K562 (cell line): ENCODE results near the gene MYMX. TPM values are rescaled to one million over a fixed set of nuclear protein-coding genes. Genes with fewer than 3 reads are reported as not detected.

Experiments
- ATF1 ChIP-seq, 2 experiments: fragments of 450-650 bp in 1 of 2; IDR thresholded peaks; 2 replicates each; pipeline ENCODE4 v1.6.1; 2016; ENCODE audit warnings: missing compliant biosample characterization in 1 of 2, missing genetic modification characterization in 1 of 2
- BRD4 ChIP-seq: fragments of 200-600 bp; sonication (generic); IDR thresholded peaks from 2 replicates; pipeline ENCODE4 v1.6.1; 2017; ENCODE audit warnings: inconsistent platforms
- COPS2 ChIP-seq: fragments of 450-650 bp; conservative IDR thresholded peaks from 2 replicates; pipeline ENCODE4 v1.6.1; 2016; ENCODE audit warnings: mild to moderate bottlenecking, moderate library complexity
- EP400 ChIP-seq: fragments of 450-650 bp; IDR thresholded peaks from 2 replicates; pipeline ENCODE4 v1.6.1; 2017; ENCODE audit warnings: antibody characterized with exemption, mild to moderate bottlenecking, moderate library complexity
- GATAD2A ChIP-seq: fragments of 450-650 bp; IDR thresholded peaks from 2 replicates; pipeline ENCODE4 v1.6.1; 2017
- MCM3 ChIP-seq: fragments of 450-650 bp; IDR thresholded peaks from 2 replicates; pipeline ENCODE4 v1.6.1; 2016
- MTA2 ChIP-seq: fragments of 450-650 bp; IDR thresholded peaks from 2 replicates; pipeline ENCODE4 v1.6.1; 2016; ENCODE audit warnings: low read depth
- NFE2L1 ChIP-seq: fragments of 450-650 bp; IDR thresholded peaks from 2 replicates; pipeline ENCODE4 v1.6.1; 2016; ENCODE audit warnings: missing genetic modification characterization, low read depth, mild to moderate bottlenecking, missing compliant biosample characterization, moderate library complexity, borderline replicate concordance
- RFX5 ChIP-seq: IDR thresholded peaks from 2 replicates; pipeline ENCODE4 v1.6.1; 2011; ENCODE audit warnings: low read depth, mild to moderate bottlenecking, improper control_type of control experiment, low read length
- SMARCB1 ChIP-seq: IDR thresholded peaks from 2 replicates; pipeline ENCODE4 v1.6.1; 2011; ENCODE audit warnings: improper control_type of control experiment, low read depth; ENCODE audit not compliant: insufficient read length
- SRSF7 ChIP-seq: fragments of 200-400 bp; formaldehyde crosslinking; optimal IDR thresholded peaks from 2 replicates; pipeline ENCODE3; 2017; ENCODE audit warnings: mild to moderate bottlenecking, low read depth, low read length
- TAF9B ChIP-seq: fragments of 450-650 bp; IDR thresholded peaks from 2 replicates; pipeline ENCODE4 v1.6.1; 2018; ENCODE audit warnings: mild to moderate bottlenecking; ENCODE audit not compliant: partially characterized antibody
- TSC22D4 ChIP-seq: fragments of 450-650 bp; IDR thresholded peaks from 2 replicates; pipeline ENCODE4 v1.6.1; 2016; ENCODE audit warnings: missing genetic modification characterization, missing biosample characterization, control low read depth
- ZBTB17 ChIP-seq: fragments of 450-650 bp; formaldehyde crosslinking; IDR thresholded peaks from 2 replicates; pipeline ENCODE4 v1.4.0; 2020; ENCODE audit warnings: mild to moderate bottlenecking
- polyA plus RNA-seq, 8 experiments: library from polyadenylated mRNA; depleted of rRNA in 4 of 8; stranded (reverse) in 5 of 8; unstranded in 3 of 8; fragments of >200 nt; fragmentation: Nextera tagmentation in 2 of 8; fragmentation: Illumina TruSeq in 1 of 8; extraction: Ambion mirVana in 2 of 8; extraction: Trizol in 1 of 8; gene quantifications; 2 replicates each; pipeline versions ENCODE4 v1.2.1 to v1.2.3, GENCODE V29; 2011 to 2014; ENCODE audit warnings: inconsistent platforms in 1 of 8, missing spikeins in 1 of 8
- total RNA-seq, 7 experiments: library from RNA; depleted of rRNA in 6 of 7; stranded (reverse); fragments of >200 nt in 6 of 7; fragmentation: Illumina TruSeq in 2 of 7; extraction: Trizol in 2 of 7; gene quantifications; 2 replicates each; pipeline versions ENCODE4 v1.2.1 to v1.2.3, GENCODE V29; 2011 to 2021; ENCODE audit warnings: low replicate concordance in 1 of 7
- TF ChIP-seq, protein P1 (sequence below): fragments of 250-450 bp; sonication (Bioruptor Pico); IDR thresholded peaks from 2 replicates; pipeline ENCODE4 v1.8.0; 2022; ENCODE audit warnings: inconsistent platforms, mild to moderate bottlenecking, moderate library complexity, borderline replicate concordance
- TF ChIP-seq, protein P2 (sequence below), 2 experiments: fragments of 450-650 bp in 1 of 2; IDR thresholded peaks; 2 replicates each; pipeline ENCODE4 v1.6.1; 2011 to 2017; ENCODE audit warnings: low read depth in 2 of 2, antibody characterized with exemption in 1 of 2, borderline replicate concordance in 1 of 2, low read length in 1 of 2, mild to moderate bottlenecking in 1 of 2, mixed read lengths in 1 of 2; ENCODE audit not compliant: control insufficient read depth in 1 of 2
- TF ChIP-seq, protein P3 (sequence below): fragments of 250-450 bp; sonication (Bioruptor Pico); IDR thresholded peaks from 2 replicates; pipeline ENCODE4 v1.8.0; 2022; ENCODE audit warnings: moderate library complexity, mild to moderate bottlenecking, inconsistent platforms
- TF ChIP-seq, protein P4 (sequence below): fragments of 450-650 bp; IDR thresholded peaks from 2 replicates; pipeline ENCODE4 v1.6.1; 2016; ENCODE audit warnings: antibody characterized with exemption
- TF ChIP-seq, protein P5 (sequence below): conservative IDR thresholded peaks from 2 replicates; pipeline ENCODE4 v1.6.1; 2011; ENCODE audit warnings: low read depth, mild to moderate bottlenecking, low read length; ENCODE audit not compliant: control insufficient read depth

The MYMX gene
- total and polyA plus RNA-seq, 9 of the 15 experiments (the other 6 are each of a cell fraction or from before 2014, with no cell fraction given) = 0.12 TPM; not detected in 8

DNA sequence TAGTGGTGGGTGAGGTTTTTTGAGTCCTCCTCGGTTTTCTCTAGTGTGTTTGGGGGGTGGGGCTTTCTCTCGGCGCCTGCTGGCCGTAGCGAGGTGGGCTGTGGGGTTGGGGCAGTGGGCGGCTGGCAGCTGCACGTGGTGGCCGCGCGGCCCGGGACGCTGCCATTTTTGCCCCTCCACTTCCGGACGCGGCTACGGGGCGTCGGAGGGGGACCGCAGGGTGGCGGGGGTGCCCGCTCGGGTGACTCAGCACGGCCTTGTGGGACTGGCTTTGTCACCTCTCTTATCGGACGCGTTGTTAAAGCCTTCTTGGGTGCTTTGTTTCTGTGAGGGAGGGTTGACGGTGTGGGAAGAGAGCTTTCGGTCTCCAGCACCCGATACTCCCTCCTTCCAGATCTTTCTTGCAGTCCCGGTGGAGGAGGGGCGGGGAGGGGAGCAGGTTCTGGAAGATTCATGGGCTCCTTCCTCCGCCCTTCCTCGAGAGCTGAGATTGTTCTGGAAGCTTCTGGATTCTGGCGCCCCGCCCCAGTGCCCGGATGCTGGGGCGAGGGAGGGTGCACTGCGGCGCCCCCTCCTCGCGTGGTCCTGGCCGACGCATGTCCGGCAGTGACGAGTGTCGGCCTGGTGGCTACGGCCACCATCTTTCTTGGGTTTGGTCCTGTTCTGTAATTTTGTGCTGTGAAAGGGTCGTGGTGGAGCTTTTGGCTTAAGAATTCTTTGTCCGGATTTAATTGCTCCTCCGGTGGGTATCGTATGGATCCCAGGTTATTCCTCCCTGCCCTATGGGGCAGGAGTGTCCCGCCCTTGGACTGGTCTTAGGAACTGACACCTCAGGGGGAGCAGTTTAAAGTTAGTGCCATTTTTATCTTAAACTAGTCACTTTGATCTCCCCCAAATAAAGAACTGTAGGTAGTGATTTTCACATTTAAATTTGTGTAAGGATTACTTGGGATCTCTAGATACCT is 30.9 kb downstream of the MYMX start (continued):
- TF ChIP-seq, protein P1, sequence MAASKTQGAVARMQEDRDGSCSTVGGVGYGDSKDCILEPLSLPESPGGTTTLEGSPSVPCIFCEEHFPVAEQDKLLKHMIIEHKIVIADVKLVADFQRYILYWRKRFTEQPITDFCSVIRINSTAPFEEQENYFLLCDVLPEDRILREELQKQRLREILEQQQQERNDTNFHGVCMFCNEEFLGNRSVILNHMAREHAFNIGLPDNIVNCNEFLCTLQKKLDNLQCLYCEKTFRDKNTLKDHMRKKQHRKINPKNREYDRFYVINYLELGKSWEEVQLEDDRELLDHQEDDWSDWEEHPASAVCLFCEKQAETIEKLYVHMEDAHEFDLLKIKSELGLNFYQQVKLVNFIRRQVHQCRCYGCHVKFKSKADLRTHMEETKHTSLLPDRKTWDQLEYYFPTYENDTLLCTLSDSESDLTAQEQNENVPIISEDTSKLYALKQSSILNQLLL (CRISPR knock-in tag) = no peak
- TF ChIP-seq, protein P2, sequence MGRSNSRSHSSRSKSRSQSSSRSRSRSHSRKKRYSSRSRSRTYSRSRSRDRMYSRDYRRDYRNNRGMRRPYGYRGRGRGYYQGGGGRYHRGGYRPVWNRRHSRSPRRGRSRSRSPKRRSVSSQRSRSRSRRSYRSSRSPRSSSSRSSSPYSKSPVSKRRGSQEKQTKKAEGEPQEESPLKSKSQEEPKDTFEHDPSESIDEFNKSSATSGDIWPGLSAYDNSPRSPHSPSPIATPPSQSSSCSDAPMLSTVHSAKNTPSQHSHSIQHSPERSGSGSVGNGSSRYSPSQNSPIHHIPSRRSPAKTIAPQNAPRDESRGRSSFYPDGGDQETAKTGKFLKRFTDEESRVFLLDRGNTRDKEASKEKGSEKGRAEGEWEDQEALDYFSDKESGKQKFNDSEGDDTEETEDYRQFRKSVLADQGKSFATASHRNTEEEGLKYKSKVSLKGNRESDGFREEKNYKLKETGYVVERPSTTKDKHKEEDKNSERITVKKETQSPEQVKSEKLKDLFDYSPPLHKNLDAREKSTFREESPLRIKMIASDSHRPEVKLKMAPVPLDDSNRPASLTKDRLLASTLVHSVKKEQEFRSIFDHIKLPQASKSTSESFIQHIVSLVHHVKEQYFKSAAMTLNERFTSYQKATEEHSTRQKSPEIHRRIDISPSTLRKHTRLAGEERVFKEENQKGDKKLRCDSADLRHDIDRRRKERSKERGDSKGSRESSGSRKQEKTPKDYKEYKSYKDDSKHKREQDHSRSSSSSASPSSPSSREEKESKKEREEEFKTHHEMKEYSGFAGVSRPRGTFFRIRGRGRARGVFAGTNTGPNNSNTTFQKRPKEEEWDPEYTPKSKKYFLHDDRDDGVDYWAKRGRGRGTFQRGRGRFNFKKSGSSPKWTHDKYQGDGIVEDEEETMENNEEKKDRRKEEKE (IDR thresholded peaks at IDR 0.05; ENCODE audit: borderline replicate concordance in 1 of 2, control insufficient read depth in 1 of 2, low read depth in 2 of 2, low read length in 1 of 2) = no peak; a peak in 1 of 4 replicates
- TF ChIP-seq SMARCB1 (no peak), NFE2L1 (no peak), RFX5 (no peak), ZBTB17 (CRISPR knock-in tag) (peak; percentile 86), TSC22D4 (no peak), SRSF7 (no peak), TAF9B (peak; percentile 55), GATAD2A (no peak), MCM3 (no peak), ATF1 (CRISPR knock-in tag; IDR thresholded peaks at IDR 0.05) (0 out of 2 replicates have a peak, but pooled peaks have one; percentile 11), ATF1 (tag; IDR thresholded peaks at IDR 0.05) (no peak; the same call in 1 of the 2 replicates), COPS2 (no peak), MTA2 (no peak), EP400 (peak; percentile 100), BRD4 (no peak)
- TF ChIP-seq, protein P3, sequence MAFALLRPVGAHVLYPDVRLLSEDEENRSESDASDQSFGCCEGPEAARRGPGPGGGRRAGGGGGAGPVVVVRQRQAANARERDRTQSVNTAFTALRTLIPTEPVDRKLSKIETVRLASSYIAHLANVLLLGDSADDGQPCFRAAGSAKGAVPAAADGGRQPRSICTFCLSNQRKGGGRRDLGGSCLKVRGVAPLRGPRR = peak; percentile 23; the same call in 1 of the 2 replicates
- TF ChIP-seq, protein P4, sequence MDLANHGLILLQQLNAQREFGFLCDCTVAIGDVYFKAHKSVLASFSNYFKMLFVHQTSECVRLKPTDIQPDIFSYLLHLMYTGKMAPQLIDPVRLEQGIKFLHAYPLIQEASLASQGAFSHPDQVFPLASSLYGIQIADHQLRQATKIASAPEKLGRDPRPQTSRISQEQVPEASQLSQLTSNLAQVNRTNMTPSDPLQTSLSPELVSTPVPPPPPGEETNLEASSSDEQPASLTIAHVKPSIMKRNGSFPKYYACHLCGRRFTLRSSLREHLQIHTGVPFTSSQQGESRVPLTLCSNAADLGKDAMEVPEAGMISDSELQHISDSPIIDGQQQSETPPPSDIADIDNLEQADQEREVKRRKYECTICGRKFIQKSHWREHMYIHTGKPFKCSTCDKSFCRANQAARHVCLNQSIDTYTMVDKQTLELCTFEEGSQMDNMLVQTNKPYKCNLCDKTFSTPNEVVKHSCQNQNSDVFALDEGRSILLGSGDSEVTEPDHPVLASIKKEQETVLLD = no peak
- TF ChIP-seq, protein P5, sequence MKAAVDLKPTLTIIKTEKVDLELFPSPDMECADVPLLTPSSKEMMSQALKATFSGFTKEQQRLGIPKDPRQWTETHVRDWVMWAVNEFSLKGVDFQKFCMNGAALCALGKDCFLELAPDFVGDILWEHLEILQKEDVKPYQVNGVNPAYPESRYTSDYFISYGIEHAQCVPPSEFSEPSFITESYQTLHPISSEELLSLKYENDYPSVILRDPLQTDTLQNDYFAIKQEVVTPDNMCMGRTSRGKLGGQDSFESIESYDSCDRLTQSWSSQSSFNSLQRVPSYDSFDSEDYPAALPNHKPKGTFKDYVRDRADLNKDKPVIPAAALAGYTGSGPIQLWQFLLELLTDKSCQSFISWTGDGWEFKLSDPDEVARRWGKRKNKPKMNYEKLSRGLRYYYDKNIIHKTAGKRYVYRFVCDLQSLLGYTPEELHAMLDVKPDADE = peak; percentile 88; the same call in 1 of the 2 replicates
